HG02642 (cell line): Measurements from ENCODE around the gene AHSA1.
"Not testable (repeated sequence)": the region's sequence is repeated elsewhere in the genome, so short reads cannot be mapped to it uniquely, and the experiment has no call there.

Experiments
- ATAC-seq: cut with Tn5 transposase; IDR thresholded peaks from one replicate; pipeline ENCODE4 v1.9.1; 2021; ENCODE audit warnings: mild to moderate bottlenecking; ENCODE audit not compliant: unreplicated experiment, poor library complexity

AHSA1 gene

GRCh38 chr14:77457522-77458248 is at the start of gene AHSA1, which contains the start of gene VIPAS39:
Gene AHSA1 (plus strand): TSS chr14:77458093. CDS start chr14:77458190, 97 bp downstream.
Gene VIPAS39 (minus strand): TSS chr14:77457601. CDS start chr14:77454102, 3,499 bp downstream.
- peak; percentile 90 for ATAC-seq

- no peak for ATAC-seq
Observed at GRCh38 chr14:77409131-77409533, 48.8 kb upstream of the AHSA1 start.

GRCh38 chr14:77415403-77416030 is 42.4 kb upstream of the AHSA1 start:
- not testable (repeated sequence) for ATAC-seq

- ATAC-seq: not testable (repeated sequence)
Observed at GRCh38 chr14:77416098-77416497, 41.8 kb upstream of the AHSA1 start.

- ATAC-seq: no peak
Observed at GRCh38 chr14:77416836-77417235, 41.1 kb upstream of the AHSA1 start.

GRCh38 chr14:77421201-77421600 is 36.7 kb upstream of the AHSA1 start:
- ATAC-seq: no peak

- no peak for ATAC-seq
Observed at GRCh38 chr14:77423423-77423822, 34.5 kb upstream of the AHSA1 start, which contains the start of gene NOXRED1. Gene NOXRED1 (minus strand): TSS chr14:77423523. CDS start chr14:77422889, 634 bp downstream.

GRCh38 chr14:77424862-77425261 is 33.0 kb upstream of the AHSA1 start:
- no peak for ATAC-seq

- no peak for ATAC-seq
Observed at GRCh38 chr14:77426396-77426795, 31.5 kb upstream of the AHSA1 start.

GRCh38 chr14:77436042-77436441 is 21.9 kb upstream of the AHSA1 start:
- no peak for ATAC-seq

- no peak for ATAC-seq
Observed at GRCh38 chr14:77438596-77438995, 19.3 kb upstream of the AHSA1 start.

- no peak for ATAC-seq
Observed at GRCh38 chr14:77439861-77440260, 18.0 kb upstream of the AHSA1 start.

- ATAC-seq: no peak
Observed at GRCh38 chr14:77442196-77442595, 15.7 kb upstream of the AHSA1 start.

- ATAC-seq: no peak
Observed at GRCh38 chr14:77455966-77456640, 1.8 kb upstream of the AHSA1 start.

- ATAC-seq: no peak
Observed at GRCh38 chr14:77457115-77457521, 775 bp upstream of the AHSA1 start.

GRCh38 chr14:77458249-77458950 is 507 bp downstream of the AHSA1 start:
- peak; percentile 24 for ATAC-seq

- ATAC-seq: no peak
Observed at GRCh38 chr14:77459072-77459723, 1.3 kb downstream of the AHSA1 start.

GRCh38 chr14:77467801-77468200 is 9.9 kb downstream of the AHSA1 start:
- no peak for ATAC-seq

GRCh38 chr14:77469067-77469505 is 11.2 kb downstream of the AHSA1 start:
- ATAC-seq: no peak

GRCh38 chr14:77469539-77469938 is 11.6 kb downstream of the AHSA1 start:
- no peak for ATAC-seq
